COLO668 (cell line): ENCODE measurements around the gene FAS.

Source experiments
- DNase-seq: peaks from one replicate; lab custom pipeline; 2025; ENCODE audit not compliant: unreplicated experiment; lab: John Stamatoyannopoulos, UW

Gene FAS

DNA sequence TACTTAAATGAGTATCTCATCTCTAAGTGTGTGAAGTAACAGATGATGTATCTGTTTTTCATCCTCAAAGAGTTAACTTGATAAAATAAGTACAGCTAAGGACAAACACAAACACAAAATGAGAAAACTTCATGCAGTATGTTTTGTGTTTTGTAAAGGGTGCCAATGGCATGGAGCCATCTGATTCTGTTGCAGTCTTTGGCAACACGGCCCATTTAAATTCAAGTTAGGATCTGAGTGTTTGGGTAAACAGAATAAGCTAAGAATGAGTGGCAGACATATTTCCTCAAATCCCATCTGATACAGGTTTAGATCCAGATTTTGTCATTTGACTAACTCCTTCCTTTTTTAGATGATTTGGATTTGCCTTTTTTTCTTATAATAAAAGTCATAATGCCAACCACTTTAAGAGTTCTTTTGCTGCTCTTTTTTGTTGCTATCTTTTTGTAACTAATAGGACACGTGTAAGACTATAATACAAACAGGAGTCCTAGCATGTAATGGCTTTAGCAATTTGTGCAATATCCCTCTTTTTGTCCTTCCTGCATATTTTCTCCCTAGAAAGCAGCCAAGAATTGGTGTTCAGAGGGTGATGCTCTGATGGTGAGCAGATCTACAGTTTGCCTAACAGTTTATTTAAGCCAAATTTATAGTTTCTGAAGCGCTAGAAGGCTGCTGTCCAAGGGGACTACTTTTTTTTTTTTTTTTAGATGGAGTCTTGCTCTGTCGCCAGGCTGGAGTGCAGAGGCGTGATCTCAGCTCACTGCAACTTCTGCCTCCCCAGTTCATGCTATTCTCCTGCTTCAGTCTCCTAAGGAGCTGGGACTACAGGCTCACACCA lies 19.2 kb upstream of the FAS start:
- DNase-seq = no peak

DNA sequence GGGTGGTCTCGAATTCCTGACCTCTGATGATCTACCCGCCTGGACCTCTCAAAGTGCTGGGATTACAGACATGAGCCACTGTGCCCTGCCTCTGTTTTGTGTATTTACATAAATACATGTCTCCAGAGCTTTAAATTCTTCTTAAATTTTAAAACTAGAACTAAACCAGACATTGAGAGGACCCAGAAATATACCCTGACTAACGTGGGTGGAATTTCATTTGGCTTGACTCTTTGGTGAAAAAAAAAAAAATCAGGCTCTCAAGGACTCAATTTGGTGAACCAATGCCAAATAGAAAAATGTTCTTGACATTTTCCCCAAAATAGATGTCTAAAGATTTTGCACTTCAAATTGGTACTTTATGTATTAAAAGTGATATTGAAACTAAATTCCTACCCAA lies 16.6 kb upstream of the FAS start:
- no peak for DNase-seq

DNA sequence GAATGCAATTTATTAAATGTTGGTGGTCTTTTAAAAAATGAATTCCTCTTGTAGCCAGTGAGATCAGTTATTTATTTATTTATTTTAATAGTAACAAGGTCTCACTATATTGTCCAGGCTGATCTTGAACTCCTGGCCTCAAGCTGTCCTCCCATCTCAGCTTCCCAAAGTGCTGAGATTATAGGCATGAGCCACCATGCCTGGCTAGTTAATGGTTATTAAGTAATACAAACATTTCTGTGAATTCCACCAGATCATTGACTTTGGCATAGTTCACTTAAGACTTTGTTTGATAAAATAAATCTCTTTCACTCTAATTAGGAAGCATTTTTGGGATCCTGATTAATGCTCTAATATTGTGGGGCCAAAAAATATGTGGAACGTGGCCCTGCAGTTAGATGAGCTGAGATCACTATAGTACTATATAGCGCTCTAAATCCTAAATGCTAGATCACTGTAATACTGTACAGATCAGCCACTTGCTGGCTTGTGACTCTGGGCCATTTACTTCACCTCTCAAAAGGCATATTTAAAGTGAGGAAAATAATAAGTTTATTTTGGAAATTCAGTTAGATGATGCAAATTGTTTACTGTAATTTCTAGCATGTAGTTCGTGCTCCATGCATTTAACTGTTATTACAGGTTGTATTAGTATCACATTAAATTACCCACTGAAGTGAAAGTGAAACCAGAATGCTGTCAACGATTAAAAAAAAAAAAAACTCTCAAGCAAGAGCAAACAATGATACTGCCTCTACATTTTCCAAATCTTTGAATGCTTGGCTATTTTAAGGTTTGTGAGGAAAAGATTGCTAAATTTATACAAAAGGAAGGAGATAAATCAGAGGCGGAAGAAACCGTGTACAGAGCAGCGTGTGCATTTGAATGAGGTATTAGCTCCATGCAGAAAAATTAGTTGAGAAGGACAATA lies 15.9 kb upstream of the FAS start:
- no peak for DNase-seq

DNA sequence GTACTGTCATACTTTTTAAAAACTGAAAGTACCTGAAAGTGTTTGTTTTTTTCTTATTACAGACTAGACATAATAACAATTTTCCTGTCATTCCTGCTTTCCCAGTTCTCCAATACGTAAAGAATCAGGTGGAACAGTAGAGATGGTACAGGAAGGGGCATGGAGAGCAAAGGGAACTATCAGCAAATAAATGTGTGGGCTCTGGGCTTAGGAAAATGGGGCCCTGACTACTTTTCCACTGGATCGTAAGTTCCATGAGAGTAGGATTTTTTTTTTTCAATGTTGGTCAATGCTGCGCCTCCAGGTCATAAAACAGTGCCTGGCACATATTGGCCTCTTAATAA lies 15.2 kb upstream of the FAS start:
- DNase-seq = no peak

DNA sequence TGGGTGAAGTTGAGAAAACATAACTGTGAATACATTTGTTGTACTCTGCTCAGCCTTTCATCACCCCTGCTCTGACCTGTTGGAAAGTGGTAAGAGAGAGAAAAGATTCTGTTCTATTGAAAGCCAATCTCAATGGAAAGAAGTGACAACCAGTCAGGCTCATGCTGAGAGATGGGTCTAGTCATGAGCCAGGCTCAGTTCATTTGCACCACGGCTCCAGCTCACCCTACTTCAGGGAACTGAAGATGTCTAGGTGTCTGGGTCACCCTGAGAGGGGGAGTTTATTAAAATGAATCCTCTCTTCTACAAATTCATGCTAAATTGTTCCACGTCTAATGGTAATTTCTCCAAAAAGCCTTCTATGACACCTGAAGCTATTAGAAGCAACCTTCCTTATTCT lies 12.1 kb upstream of the FAS start:
- no peak for DNase-seq

GRCh38 chr10:88979153-88979562 lies 11.4 kb upstream of the FAS start:
- DNase-seq = no peak

GRCh38 chr10:88979603-88980002 lies 11.0 kb upstream of the FAS start:
- no peak for DNase-seq

DNA sequence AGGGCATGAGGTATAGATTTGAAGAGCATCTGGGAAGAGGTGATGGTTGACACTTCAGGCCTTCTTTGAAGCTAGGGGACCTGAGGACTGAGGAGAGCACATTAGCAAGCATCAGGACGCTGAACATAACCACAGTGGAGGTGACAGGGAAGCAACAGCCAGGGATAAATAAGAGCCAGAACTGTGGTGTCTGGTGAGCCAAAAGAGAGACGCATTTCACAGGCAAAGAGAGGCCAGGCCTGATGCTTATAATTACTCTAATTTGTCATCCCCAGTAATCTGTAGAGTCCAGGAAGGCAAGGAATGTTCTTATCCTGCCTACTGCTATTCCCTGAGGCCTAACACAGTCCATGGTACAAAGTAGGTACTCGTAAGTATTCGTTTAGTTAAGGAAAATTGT lies 10.4 kb upstream of the FAS start:
- no peak for DNase-seq

GRCh38 chr10:88980800-88981199 lies 9.8 kb upstream of the FAS start:
- no peak for DNase-seq

- no peak for DNase-seq
Observed at GRCh38 chr10:88981435-88981834, 9.2 kb upstream of the FAS start.

GRCh38 chr10:88982366-88982765 lies 8.2 kb upstream of the FAS start:
- no peak for DNase-seq

DNA sequence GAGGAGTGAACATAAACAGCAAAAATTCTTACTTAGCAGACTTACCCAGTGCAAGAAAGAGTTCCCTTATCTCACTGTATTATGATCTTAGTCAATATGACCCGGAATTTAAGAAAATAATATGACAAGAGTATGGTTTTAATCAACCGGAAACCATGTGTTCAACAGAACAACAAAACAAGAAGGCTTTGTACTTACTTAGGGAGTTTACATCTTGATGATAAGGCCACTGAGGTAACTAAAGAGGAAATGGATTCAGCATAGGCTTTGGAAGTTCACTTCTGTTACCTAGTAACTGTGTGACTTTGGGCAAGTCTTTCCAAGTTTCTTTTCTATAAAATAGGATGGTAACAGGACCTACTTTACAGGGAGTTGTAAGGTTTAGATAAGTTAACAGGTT lies 7.4 kb upstream of the FAS start:
- DNase-seq = no peak

GRCh38 chr10:88983939-88984338 lies 6.7 kb upstream of the FAS start:
- DNase-seq = no peak

GRCh38 chr10:88984525-88984924 lies 6.1 kb upstream of the FAS start:
- DNase-seq = no peak

DNA sequence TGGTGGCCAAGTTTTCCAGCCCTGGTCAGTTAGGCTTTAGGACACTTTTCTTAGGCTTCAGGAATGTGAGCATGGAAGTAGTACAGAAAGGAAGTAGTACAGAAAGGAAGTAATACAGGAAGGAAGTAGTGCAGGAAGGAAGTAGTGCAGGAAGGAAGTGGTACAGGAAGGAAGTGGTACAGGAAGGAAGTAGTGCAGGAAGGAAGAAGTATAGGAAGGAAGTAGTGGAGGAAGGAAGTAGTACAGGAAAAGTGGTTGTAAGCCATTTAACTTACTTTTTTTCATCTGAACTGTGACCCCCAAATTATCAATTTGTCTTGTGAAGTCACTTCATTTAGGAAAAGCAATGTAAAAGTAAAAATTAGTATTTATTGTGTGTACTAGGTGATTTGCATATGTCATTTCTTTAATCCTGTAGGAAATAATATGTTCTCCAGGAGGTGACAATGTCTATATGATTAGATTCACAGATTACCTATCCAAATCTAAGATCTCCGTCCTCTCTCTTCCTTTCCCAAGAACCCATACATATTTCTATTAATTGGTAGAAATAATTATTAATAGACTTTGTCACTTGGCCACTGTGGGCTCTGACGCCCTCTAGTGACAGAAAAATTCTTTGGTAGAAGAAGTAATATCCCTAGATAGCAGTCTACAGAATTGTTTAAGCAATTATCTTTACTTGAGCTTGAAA lies 3.9 kb upstream of the FAS start:
- peak; percentile 1 for DNase-seq

GRCh38 chr10:88987243-88987725 lies 3.3 kb upstream of the FAS start:
- no peak for DNase-seq

GRCh38 chr10:88987840-88988239 lies 2.8 kb upstream of the FAS start:
- no peak for DNase-seq

DNA sequence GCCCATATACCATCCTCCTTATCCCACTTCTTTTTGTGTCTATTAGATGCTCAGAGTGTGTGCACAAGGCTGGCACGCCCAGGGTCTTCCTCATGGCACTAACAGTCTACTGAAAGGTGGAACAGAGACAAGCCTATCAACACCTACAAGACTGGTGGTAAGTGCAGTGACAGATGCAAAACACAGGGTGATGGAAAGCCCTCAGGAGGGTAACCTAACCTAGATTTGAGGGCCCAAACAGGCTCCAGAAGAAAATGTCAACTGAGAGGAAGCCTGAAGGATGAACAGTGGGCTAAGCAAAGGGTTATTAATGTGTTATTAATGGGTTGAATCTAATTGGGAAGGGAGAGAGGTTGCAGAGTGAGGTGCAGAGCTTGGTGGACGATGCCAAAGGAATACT lies 1.2 kb upstream of the FAS start:
- DNase-seq = no peak

DNA sequence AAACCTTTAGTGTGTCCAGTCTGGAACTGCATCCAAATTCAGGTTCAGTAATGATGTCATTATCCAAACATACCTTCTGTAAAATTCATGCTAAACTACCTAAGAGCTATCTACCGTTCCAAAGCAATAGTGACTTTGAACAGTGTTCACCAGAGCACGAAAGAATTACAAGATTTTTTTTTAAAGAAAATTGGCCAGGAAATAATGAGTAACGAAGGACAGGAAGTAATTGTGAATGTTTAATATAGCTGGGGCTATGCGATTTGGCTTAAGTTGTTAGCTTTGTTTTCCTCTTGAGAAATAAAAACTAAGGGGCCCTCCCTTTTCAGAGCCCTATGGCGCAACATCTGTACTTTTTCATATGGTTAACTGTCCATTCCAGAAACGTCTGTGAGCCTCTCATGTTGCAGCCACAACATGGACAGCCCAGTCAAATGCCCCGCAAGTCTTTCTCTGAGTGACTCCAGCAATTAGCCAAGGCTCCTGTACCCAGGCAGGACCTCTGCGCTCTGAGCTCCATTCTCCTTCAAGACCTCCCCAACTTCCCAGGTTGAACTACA lies 694 bp upstream of the FAS start:
- no peak for DNase-seq

DNA sequence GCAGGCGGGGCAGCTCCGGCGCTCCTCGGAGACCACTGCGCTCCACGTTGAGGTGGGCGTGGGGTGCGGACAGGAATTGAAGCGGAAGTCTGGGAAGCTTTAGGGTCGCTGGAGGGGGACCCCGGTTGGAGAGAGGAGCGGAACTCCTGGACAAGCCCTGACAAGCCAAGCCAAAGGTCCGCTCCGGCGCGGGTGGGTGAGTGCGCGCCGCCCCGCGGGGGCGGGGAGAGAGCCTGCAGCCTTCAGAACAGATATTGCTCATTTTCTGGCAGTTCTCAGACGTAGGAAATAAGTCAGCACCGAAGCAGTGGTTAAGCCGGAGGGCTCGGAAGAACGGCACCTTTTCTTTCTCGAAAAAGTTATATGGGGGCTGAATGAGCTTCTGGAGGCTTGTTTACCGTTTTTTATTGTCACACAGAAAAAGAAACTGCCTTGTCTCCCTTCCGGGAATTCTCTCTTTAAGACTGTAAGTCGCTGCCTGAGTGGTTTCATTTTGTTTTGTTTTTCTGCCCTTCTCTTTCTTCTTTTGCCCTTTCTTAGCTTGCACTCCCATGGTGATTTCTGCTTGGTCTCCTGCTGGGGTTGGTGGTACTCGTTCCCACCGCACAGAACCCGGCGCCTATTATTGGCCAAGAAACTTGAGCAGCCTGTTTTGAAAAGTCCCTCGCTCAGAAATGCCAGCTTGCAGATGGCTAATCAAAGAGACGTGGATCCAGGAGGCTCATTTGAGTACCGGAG lies 732 bp downstream of the FAS start:
- peak; percentile 38 for DNase-seq
